Pancreas (tissue), 10 donors: ENCODE measurements around the gene MT1G. TPM values are rescaled to one million over a fixed set of nuclear protein-coding genes. Genes with fewer than 3 reads are reported as not detected.
A peak's percentile ranks its signal among the peaks of the same experiment; 100 is the strongest.

Experiments used
- ATAC-seq, 4 donors: fragments of 200-7000 bp; cut with Tn5 transposase; one replicate each; pipeline versions ENCODE4 v1.8.0 to v1.9.1; 2020; ENCODE audit warnings: mild to moderate bottlenecking in 4 of 4, moderate library complexity in 4 of 4
- DNase-seq, 6 donors: peaks; one replicate each; pipeline ENCODE4 v3.0.0-alpha.2; 2020
- FAIRE-seq: peaks from 2 replicates; lab custom pipeline; 2012; peaks lifted over from hg19 to GRCh38; lab: Jason Lieb, UNC
- H3K27ac ChIP-seq, 4 donors: fragments of 200-600 bp; sonication (generic); 1 replicate in 3 of 4; 2 replicates in 1 of 4; pipeline versions ENCODE4 v1.5.0 to v1.8.0; 2020
- H3K27me3 ChIP-seq, 4 donors: fragments of 200-600 bp; one replicate each; pipeline ENCODE4 v1.8.0; 2021
- H3K36me3 ChIP-seq, 3 donors: fragments of 200-600 bp; sonication (generic) in 1 of 3; one replicate each; pipeline versions ENCODE4 v1.5.0 to v1.8.0; 2020 to 2021
- H3K4me1 ChIP-seq, 3 donors: fragments of 200-600 bp; one replicate each; pipeline ENCODE4 v1.8.0; 2021
- H3K4me3 ChIP-seq, 4 donors: fragments of 200-600 bp; sonication (generic) in 2 of 4; one replicate each; pipeline versions ENCODE4 v1.5.0 to v1.8.0; 2020 to 2021
- H3K9me3 ChIP-seq, 4 donors: fragments of 200-600 bp; one replicate each; pipeline ENCODE4 v1.8.0; 2021
- WGBS, 2 donors: extraction: QIAGEN DNeasy Blood & Tissue Kit; methylation state at CpG; one replicate each; pipeline ENCODE4 v1.1.7; 2013; 5-methylcytosine and 5-hydroxymethylcytosine counted together
- intact Hi-C, 3 donors: fragments of 100-400 bp; cut with DNase I; formaldehyde crosslinking; loops; one replicate each; pipeline versions ENCODE4 v1.11.1 to v1.14.2; 2022
- polyA plus RNA-seq, 2 donors: library from polyadenylated mRNA; stranded (reverse); fragments of 200-250 nt; gene quantifications; one replicate each; pipeline ENCODE4 v1.2.3, GENCODE V29; 2013
- total RNA-seq, 6 donors: library from RNA; stranded (reverse); fragmentation: NEBNext Ultra II Directional in 4 of 6; extraction: Animal tissue kit (Norgen Biotek cat#: 25700) in 4 of 6; gene quantifications; one replicate each; pipeline versions ENCODE4 v1.2.1 to v1.2.4, GENCODE V29; 2021 to 2023
- TF ChIP-seq, protein P1 (sequence below), 4 donors: fragments of 200-600 bp; sonication (generic) in 3 of 4; IDR thresholded peaks; one replicate each; pipeline versions ENCODE4 v1.5.0 to v1.8.0; 2021; ENCODE audit warnings: antibody characterized with exemption in 4 of 4
- donor health status: healthy with polysubstance abuse.
- donor health status: DM: no; HTN: no; CAD: no; lungs with moderate emphysema.
- donor health status: DM: no; HTN: no; CAD: no.
- donor health status: control.
- donor health status: control.
- donor health status: Bipolar disorder and iron deficiency.
- donor health status: DM: yes; HTN: yes; CAD: no.
- donor health status: DM: no; HTN: no; CAD: no.
- donor health status: DM: no; HTN: no; CAD: no.
- donor health status: DM: yes; HTN: yes; CAD: no.

Gene MT1G
- total and polyA plus RNA-seq, 8 donors: 76.9 to 766 (median 195) TPM

GRCh38 chr16:56640076-56640475, 27.8 kb downstream of the MT1G start:
- Histone ChIP-seq H3K4me1 (peaks cover 5 to 17% (median 8%) of the 10 kb centered on the region in 3 donors), H3K9me3 (no peaks in the 10 kb centered on the region), H3K27ac (no peak overlapping the region), H3K4me3 (no peak overlapping the region), H3K27me3 (no peaks in the 10 kb centered on the region), H3K36me3 (no peaks in the 10 kb centered on the region)
- intact Hi-C loops: no loop called here
- no peak for DNase-seq
- no peak for FAIRE-seq
- ATAC-seq: no peak
- 89 to 94% methylated on average over 1 of the region's 1 CpG for WGBS, 2 donors
- TF ChIP-seq, protein P1, sequence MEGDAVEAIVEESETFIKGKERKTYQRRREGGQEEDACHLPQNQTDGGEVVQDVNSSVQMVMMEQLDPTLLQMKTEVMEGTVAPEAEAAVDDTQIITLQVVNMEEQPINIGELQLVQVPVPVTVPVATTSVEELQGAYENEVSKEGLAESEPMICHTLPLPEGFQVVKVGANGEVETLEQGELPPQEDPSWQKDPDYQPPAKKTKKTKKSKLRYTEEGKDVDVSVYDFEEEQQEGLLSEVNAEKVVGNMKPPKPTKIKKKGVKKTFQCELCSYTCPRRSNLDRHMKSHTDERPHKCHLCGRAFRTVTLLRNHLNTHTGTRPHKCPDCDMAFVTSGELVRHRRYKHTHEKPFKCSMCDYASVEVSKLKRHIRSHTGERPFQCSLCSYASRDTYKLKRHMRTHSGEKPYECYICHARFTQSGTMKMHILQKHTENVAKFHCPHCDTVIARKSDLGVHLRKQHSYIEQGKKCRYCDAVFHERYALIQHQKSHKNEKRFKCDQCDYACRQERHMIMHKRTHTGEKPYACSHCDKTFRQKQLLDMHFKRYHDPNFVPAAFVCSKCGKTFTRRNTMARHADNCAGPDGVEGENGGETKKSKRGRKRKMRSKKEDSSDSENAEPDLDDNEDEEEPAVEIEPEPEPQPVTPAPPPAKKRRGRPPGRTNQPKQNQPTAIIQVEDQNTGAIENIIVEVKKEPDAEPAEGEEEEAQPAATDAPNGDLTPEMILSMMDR (IDR thresholded peaks at IDR 0.05): no peak

- WGBS, 2 donors: 27 to 49% methylated on average over 1 of the region's 1 CpG
- no peak for DNase-seq
- H3K36me3 ChIP-seq: no peaks in the 10 kb centered on the region
- no peaks in the 10 kb centered on the region for H3K9me3 ChIP-seq
- H3K27me3 ChIP-seq: no peaks in the 10 kb centered on the region
- peak in 1 of 4 donors; percentile 7 for ATAC-seq
- no peak overlapping the region for H3K27ac ChIP-seq
- H3K4me1 ChIP-seq: peaks cover 4 to 16% (median 8%) of the 10 kb centered on the region in 3 donors
- TF ChIP-seq, protein P1 (IDR thresholded peaks at IDR 0.05): no peak
- no peak overlapping the region for H3K4me3 ChIP-seq
- FAIRE-seq: no peak
- intact Hi-C loops: no loop called here
Observed at GRCh38 chr16:56639045-56639444, 28.8 kb downstream of the MT1G start.

DNA sequence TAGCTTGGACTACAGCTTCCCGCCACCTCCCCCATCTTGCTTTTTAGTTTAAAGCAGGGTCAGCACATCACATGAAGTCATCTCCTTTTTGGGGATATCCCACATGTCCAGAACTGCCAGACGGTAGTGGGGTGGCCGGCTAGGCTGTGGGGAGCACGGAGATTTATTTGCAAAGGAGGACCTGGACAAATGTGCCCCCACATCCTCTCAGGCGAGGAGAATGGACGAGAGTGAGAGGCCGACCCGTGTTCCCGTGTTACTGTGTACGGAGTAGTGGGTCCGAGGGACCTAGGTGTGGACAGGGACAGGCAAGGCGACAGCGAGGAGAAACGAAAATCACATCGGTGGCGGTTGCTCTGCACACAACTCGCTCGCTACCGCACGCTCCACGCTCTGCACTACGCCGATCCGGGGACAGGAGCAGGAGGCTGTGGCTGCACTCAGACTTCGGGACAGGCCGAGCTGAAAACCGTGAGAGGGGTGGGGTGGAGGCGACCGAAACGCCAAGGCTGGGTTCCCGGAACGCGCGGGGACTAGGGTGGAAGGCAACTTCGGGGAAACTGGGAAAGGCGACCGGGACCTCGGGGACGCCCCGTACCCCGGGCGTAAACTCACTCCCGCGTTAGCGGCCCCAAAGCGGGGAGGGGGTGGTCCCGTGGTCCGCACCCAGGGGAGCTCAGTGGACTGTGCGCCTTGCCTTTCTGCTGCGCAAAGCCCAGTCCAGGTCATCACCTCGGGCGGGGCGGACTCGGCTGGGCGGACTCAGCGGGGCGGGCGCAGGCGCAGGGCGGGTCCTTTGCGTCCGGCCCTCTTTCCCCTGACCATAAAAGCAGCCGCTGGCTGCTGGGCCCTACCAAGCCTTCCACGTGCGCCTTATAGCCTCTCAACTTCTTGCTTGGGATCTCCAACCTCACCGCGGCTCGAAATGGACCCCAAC, 29.8 kb downstream of the MT1G start, which contains the start of gene MT1A:
Gene MT1A (plus strand): TSS at position 853 of the 937 bp plus-strand sequence. CDS start 73 bp downstream, at position 926.
- no peaks in the 10 kb centered on the region for H3K9me3 ChIP-seq
- no peak for FAIRE-seq
- H3K36me3 ChIP-seq: no peaks in the 10 kb centered on the region
- peaks cover 0 to 10% (median 8%) of the 10 kb centered on the region in 3 donors for H3K4me1 ChIP-seq
- WGBS, 2 donors: 14 to 25% methylated on average over 61 to 68 of the region's 68 CpGs
- intact Hi-C loops: no loop called here
- no peaks in the 10 kb centered on the region for H3K27me3 ChIP-seq
- peak; percentile 79 to 90 (median 83) for DNase-seq
- H3K27ac ChIP-seq: peak within 1 kb of the TSS in 1 of 4 donors; percentile 50
- TF ChIP-seq, protein P1 (IDR thresholded peaks at IDR 0.05): no peak
- peak within 1 kb of the TSS; percentile 14 to 53 (median 32) for H3K4me3 ChIP-seq
- peak; percentile 83 to 90 (median 88) for ATAC-seq

- intact Hi-C loops: no loop called here
- TF ChIP-seq, protein P1 (IDR thresholded peaks at IDR 0.05): no peak
- no peak for DNase-seq
- no peak for FAIRE-seq
- no peak overlapping the region for H3K4me3 ChIP-seq
- no peaks in the 10 kb centered on the region for H3K27me3 ChIP-seq
- no peaks in the 10 kb centered on the region for H3K9me3 ChIP-seq
- H3K27ac ChIP-seq: no peak overlapping the region
- no peaks in the 10 kb centered on the region for H3K36me3 ChIP-seq
- H3K4me1 ChIP-seq: peaks cover 0 to 12% (median 8%) of the 10 kb centered on the region in 3 donors
- ATAC-seq: no peak
- 85 to 90% methylated on average over 9 of the region's 9 CpGs for WGBS, 2 donors
Observed at GRCh38 chr16:56636616-56637413, 31.1 kb downstream of the MT1G start.
